Fibroblast of pulmonary artery (primary cell): ENCODE measurements around the gene C13orf46.
"Not testable (repeated sequence)": the region's sequence is repeated elsewhere in the genome, so short reads cannot be mapped to it uniquely, and the experiment has no call there.

Experiments used
- DNase-seq: peaks from one replicate; pipeline ENCODE4 v3.0.0-alpha.2; 2010; ENCODE audit warnings: low read depth
- H3K4me3 ChIP-seq: replicated peaks from 2 replicates; pipeline ENCODE4 v1.5.1; 2011; ENCODE audit warnings: low read depth, mild to moderate bottlenecking, control low read depth, low read length, moderate library complexity
- CTCF ChIP-seq: IDR thresholded peaks from 2 replicates; pipeline ENCODE4 v1.5.1; 2011; ENCODE audit warnings: mild to moderate bottlenecking, control low read depth, low read length, inconsistent platforms; ENCODE audit errors: missing control alignments

C13orf46 gene

DNA sequence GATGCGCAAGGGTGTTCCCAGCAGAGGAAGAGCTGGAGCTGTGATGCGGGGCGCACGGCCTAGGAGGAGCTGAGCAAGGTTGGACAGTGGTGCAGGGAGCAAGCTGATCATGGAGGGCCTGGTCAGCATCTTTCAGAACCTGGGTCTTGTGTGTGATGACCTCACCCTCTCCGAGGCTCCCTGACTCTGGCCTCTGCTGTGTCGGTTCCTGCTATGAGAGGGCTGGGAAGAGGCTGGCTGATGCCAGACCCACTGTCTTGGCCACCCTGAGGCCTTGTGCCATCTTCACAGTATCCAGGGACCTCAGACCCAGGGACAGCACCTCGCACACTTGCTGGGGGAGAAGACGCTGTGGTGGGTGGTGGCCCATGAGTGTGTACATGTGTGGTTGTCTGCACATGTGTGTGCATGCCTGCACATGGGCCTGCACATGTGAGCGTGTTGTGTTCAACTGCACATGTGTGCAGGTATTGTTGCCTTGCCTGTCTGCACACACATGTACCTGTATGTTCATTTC, 16.5 kb upstream of the C13orf46 start:
- DNase-seq: no peak
- no peak overlapping the region for H3K4me3 ChIP-seq
- no peak for TF ChIP-seq CTCF

DNA sequence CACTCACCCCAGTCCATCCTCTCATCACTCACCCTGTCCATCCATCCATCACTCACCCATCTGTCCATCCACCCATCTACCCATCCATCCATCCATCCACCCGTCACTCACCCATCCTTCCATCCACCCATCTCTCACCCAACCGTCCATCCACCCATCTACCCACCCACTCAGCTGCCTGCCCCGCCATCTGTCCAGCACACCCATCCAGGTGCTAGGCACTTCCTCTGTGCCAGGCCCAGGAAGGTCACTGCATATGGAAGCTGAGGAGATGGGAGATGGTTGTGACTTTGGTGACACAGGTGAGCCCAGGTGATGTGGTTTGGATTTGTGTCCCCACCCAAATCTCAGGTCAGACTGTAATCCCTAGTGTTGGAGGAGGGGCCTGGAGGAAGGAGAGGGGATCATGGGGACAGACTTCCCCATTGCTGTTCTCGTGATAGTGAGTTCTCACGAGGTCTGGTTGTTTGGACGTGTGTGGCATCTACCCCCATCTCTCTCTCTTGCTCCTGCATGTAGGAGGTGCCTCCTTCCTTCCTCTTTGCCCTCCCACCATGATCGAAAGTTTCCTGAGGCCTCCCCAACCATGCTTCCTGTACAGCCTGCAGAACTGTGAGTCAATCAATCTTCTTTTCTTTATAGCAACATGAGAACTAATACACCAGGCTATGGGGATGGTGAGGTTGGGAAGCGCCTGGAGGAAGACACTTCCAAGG, 15.9 kb upstream of the C13orf46 start:
- no peak overlapping the region for H3K4me3 ChIP-seq
- TF ChIP-seq CTCF: no peak
- DNase-seq: no peak

- DNase-seq, H3K4me3 ChIP-seq: not testable (repeated sequence)
These were observed 15.0 kb upstream of the C13orf46 start for GRCh38 chr13:113988859-113989258.

- no peak for DNase-seq
- no peak overlapping the region for H3K4me3 ChIP-seq
- TF ChIP-seq CTCF: no peak
These were observed 8.4 kb upstream of the C13orf46 start for GRCh38 chr13:113982296-113982661.

GRCh38 chr13:113981611-113982295, 7.9 kb upstream of the C13orf46 start:
- no peak overlapping the region for H3K4me3 ChIP-seq
- no peak for TF ChIP-seq CTCF
- DNase-seq: no peak

DNA sequence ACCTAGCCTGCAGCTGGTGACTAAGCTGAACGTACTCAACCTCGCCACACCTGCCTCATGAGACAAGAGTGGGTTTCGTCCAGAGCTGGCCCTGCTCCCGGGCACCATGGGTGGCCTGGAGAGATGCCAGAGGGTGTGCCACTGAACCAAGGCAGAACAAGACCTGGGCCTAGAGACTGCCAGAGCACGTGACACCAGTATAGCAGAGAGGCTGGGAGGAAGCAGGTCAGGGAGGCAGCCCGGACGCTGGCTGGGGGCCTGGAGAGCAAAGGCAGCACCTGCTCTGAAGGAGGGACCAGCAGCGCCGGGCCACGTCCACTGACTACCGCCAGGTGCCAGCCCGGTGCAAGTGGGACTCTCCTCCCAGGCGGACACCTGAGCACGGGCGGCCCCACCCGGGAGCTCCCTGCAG, 7.3 kb upstream of the C13orf46 start:
- no peak overlapping the region for H3K4me3 ChIP-seq
- TF ChIP-seq CTCF: no peak
- DNase-seq: no peak

DNA sequence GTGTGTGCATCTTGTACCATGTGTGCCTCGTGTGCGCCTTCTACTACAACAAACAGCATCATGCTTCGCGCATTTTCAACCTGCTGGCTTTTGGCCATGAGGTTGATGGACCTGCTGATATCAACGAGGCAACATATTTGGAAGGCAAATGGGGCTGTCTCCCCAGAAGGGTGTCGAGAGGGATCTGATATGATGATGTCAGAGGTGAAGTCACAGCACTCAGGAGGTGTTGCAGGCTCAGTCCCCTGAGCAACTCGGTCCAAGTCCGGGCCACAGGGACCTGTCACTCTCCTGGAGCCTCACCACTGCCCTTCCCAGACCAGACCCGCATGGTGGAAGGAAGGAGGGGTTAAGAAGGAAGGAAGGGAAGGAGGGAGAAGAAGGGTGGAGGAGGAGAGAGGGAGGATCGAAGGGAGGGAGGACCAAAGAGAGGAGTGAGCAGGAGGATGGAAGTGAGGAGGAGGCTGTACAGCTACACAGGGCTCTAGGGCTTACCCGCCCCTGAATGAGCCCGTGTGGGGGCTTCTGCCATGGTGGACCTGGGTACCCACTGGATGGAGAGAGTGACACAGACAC, 6.7 kb upstream of the C13orf46 start:
- H3K4me3 ChIP-seq: no peak overlapping the region
- DNase-seq: no peak
- TF ChIP-seq CTCF: no peak
